ENCODE results near the gene SNAPIN. TPM values are rescaled to one million over a fixed set of nuclear protein-coding genes. Genes with fewer than 3 reads are reported as not detected.

The SNAPIN gene
- total RNA-seq, 1 experiment from 2014 or later = 29.0 TPM

- no peak for DNase-seq
Measured at GRCh38 chr1:153688276-153688675, 29.8 kb downstream of the SNAPIN start.

DNA sequence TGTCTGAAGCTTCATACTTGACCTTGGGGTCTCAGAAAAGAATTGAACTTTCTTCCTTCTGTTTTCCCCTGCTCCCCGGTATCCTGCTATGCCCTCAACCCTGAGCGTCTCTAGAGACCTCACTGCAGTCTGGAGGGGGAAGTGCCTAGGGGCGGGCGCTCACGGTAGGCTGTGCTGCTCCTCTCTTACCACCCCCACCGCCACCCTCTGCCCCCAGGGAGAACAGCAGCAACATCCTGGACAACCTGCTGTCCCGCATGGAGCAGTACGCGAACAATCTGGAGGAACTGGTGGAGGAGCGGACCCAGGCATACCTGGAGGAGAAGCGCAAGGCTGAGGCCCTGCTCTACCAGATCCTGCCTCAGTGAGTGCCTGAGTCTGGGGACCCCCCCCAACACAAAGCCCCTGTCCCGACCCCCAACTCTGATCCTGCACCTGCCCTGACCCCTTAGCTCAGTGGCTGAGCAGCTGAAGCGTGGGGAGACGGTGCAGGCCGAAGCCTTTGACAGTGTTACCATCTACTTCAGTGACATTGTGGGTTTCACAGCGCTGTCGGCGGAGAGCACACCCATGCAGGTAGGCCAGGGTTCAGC lies 30.3 kb downstream of the SNAPIN start:
- 0 out of 2 replicates have a peak, but pooled peaks cover 4% of the 10 kb centered on the region for H3K27me3 ChIP-seq
- no peaks in the 10 kb centered on the region for H3K36me3 ChIP-seq
- no peaks in the 10 kb centered on the region for H3K4me1 ChIP-seq
- no peak overlapping the region for H3K27ac ChIP-seq
- no peaks in the 10 kb centered on the region for H3K9me3 ChIP-seq (replicated peaks)
- H3K4me3 ChIP-seq = no peak overlapping the region
- DNase-seq = no peak

More at GRCh38 chr1:153688276-153688675, 29.8 kb downstream of the SNAPIN start:
- no peak overlapping the region for H3K27ac ChIP-seq
- no peaks in the 10 kb centered on the region for H3K4me1 ChIP-seq
- no peaks in the 10 kb centered on the region for H3K36me3 ChIP-seq
- H3K4me3 ChIP-seq = no peak overlapping the region
- 0 out of 2 replicates have a peak, but pooled peaks cover 4% of the 10 kb centered on the region for H3K27me3 ChIP-seq
- no peaks in the 10 kb centered on the region for H3K9me3 ChIP-seq (replicated peaks)

DNA sequence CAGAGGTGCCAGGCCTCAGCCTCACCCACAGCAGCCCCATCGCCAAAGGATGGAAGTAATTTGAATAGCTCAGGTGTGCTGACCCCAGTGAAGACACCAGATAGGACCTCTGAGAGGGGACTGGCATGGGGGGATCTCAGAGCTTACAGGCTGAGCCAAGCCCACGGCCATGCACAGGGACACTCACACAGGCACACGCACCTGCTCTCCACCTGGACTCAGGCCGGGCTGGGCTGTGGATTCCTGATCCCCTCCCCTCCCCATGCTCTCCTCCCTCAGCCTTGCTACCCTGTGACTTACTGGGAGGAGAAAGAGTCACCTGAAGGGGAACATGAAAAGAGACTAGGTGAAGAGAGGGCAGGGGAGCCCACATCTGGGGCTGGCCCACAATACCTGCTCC lies 35.0 kb downstream of the SNAPIN start:
- Histone ChIP-seq H3K4me1 (no peaks in the 10 kb centered on the region), H3K27ac (no peak overlapping the region)
- DNase-seq = no peak

GRCh38 chr1:153696741-153697140 lies 38.2 kb downstream of the SNAPIN start:
- Histone ChIP-seq H3K36me3 (no peaks in the 10 kb centered on the region), H3K27me3 (no peaks in the 10 kb centered on the region)

More for the DNA sequence above, 35.0 kb downstream of the SNAPIN start:
- 0 out of 2 replicates have a peak, but pooled peaks cover 4% of the 10 kb centered on the region for H3K27me3 ChIP-seq
- H3K9me3 ChIP-seq (replicated peaks) = no peaks in the 10 kb centered on the region
- no peak overlapping the region for H3K4me3 ChIP-seq
- H3K36me3 ChIP-seq = no peaks in the 10 kb centered on the region

GRCh38 chr1:153697191-153698019 lies 38.9 kb downstream of the SNAPIN start:
- Histone ChIP-seq H3K4me3 (no peak overlapping the region), H3K27me3 (no peaks in the 10 kb centered on the region), H3K4me1 (no peaks in the 10 kb centered on the region), H3K9me3 (replicated peaks) (no peaks in the 10 kb centered on the region), H3K36me3 (no peaks in the 10 kb centered on the region), H3K27ac (no peak overlapping the region)
- DNase-seq = no peak

More at GRCh38 chr1:153696741-153697140, 38.2 kb downstream of the SNAPIN start:
- Histone ChIP-seq H3K4me1 (no peaks in the 10 kb centered on the region), H3K27ac (no peak overlapping the region), H3K9me3 (replicated peaks) (no peaks in the 10 kb centered on the region), H3K4me3 (no peak overlapping the region)
- DNase-seq = no peak

DNA sequence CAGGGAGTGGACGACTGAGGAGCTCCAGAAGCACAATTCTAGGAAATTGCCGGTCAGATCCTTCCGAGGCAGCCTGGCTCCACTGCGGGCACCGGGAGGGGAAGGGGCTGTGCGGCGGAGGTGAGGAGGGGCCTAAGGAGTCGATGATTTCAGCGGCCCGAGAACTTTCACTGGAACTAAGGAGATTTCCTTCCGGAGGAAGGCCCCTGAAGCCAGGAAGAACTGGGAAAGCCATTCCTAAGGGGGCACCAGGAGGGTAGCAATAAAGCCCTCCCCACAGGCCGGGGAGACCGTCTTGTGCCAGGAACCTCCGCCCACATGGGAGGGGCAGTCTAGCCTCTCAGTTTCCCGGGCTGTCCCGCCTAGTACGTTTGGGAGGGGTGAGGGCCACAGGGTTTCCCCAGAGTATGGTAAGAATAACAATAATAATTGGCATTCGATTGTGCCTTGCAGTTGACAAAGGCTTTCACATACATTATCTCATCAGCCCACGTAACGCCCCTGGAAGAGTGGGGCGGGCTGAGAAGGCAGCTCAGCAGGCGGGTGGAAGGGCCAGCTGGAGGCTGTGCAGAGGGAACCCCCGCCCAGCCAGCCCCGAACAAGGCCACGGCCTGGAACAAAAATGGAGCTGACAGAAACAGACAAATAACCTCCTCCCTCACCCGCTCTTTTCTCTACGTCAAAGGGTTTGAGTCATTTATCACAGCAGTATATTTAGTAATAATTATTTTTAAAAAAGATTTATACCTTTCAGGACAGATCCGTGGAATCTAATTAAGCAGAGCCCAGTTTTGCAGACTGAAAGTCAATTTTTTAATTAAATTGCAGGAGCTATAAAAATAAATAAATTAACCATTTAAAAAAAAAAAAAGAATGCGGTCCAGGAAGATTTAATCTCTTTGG lies 39.8 kb downstream of the SNAPIN start:
- H3K27me3 ChIP-seq = no peaks in the 10 kb centered on the region
- DNase-seq = peak in 1 of 2 experiments; percentile 19
- H3K27ac ChIP-seq = no peak overlapping the region
- no peaks in the 10 kb centered on the region for H3K9me3 ChIP-seq (replicated peaks)
- no peaks in the 10 kb centered on the region for H3K36me3 ChIP-seq
- no peaks in the 10 kb centered on the region for H3K4me1 ChIP-seq
- no peak overlapping the region for H3K4me3 ChIP-seq

DNA sequence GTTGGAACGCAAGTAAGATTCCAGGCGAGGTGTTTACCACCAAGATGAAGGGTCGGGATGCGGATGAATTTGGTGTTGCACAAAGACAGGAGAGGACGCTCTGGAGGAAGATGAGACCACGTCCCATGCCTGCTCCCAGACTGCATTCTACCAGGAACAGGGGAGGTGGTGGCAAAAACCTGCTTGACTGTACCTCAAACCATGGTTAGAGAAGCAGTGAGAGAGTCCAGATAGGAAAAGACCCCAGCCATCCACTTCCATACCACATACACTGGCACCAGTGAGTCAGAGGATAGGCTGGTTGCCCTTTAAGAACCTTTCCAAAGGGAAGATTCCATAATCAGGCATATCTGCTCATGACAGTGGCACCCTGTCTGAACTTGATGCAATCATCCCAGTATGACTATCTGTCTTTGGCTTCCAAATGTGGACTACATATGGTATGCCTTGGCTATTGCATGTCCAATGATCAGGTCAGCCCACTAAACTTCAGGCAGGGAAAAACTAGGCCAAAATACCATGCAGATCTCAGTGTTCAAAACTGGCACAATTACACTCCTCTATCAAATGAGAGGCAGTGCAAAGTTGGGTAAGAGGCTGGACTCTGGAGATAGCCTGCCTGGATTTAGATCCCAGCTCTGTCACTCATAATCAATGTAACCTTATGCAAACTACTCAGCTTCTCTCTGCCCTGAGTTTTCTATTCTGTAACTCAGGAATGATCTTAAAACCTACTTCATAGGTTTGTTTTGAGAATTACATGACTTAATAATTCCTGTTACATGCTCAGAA lies 40.6 kb downstream of the SNAPIN start:
- Histone ChIP-seq H3K36me3 (no peaks in the 10 kb centered on the region), H3K4me1 (no peaks in the 10 kb centered on the region), H3K9me3 (replicated peaks) (no peaks in the 10 kb centered on the region), H3K4me3 (no peak overlapping the region), H3K27me3 (no peaks in the 10 kb centered on the region), H3K27ac (no peak overlapping the region)
- DNase-seq = no peak

- Histone ChIP-seq H3K4me1 (no peaks in the 10 kb centered on the region), H3K27me3 (no peaks in the 10 kb centered on the region), H3K9me3 (replicated peaks) (no peaks in the 10 kb centered on the region), H3K36me3 (no peaks in the 10 kb centered on the region), H3K27ac (no peak overlapping the region), H3K4me3 (no peak overlapping the region)
- DNase-seq = no peak
Measured at GRCh38 chr1:153699768-153700167, 41.3 kb downstream of the SNAPIN start.

GRCh38 chr1:153705484-153705883 lies 47.0 kb downstream of the SNAPIN start:
- Histone ChIP-seq H3K27ac (no peak overlapping the region), H3K4me3 (no peak overlapping the region), H3K27me3 (no peaks in the 10 kb centered on the region), H3K36me3 (no peaks in the 10 kb centered on the region), H3K4me1 (no peaks in the 10 kb centered on the region), H3K9me3 (replicated peaks) (no peaks in the 10 kb centered on the region)
- DNase-seq = no peak

- H3K4me1 ChIP-seq = no peaks in the 10 kb centered on the region
- H3K4me3 ChIP-seq = no peak overlapping the region
- no peaks in the 10 kb centered on the region for H3K9me3 ChIP-seq (replicated peaks)
- peaks cover 4% of the 10 kb centered on the region; the same call in 1 of the 2 replicates for H3K27me3 ChIP-seq
- H3K36me3 ChIP-seq = no peaks in the 10 kb centered on the region
- DNase-seq = no peak
- H3K27ac ChIP-seq = no peak overlapping the region
Measured at GRCh38 chr1:153711026-153711425, 52.5 kb downstream of the SNAPIN start.

Other genes starting within 250 kb of the SNAPIN start
- gene S100A7A, start 242.2 kb upstream of the SNAPIN start, total RNA-seq (2014; rRNA removed; shearing (Covaris generic)) = not detected in 2 replicates
- gene S100A7, start 198.1 kb upstream of the SNAPIN start, total RNA-seq (2014; rRNA removed; shearing (Covaris generic)) = not detected in 2 replicates
- gene S100A6, start 122.7 kb upstream of the SNAPIN start, total RNA-seq (2014; rRNA removed; shearing (Covaris generic)) = 38.8 and 48.3 TPM in 2 replicates
- not detected in 2 replicates for gene S100A5, start 117.8 kb upstream of the SNAPIN start, total RNA-seq (2014; rRNA removed; shearing (Covaris generic))
- 1.0 and 2.1 TPM in 2 replicates for gene S100A4, start 112.9 kb upstream of the SNAPIN start, total RNA-seq (2014; rRNA removed; shearing (Covaris generic))
- gene S100A3, start 109.4 kb upstream of the SNAPIN start, total RNA-seq (2014; rRNA removed; shearing (Covaris generic)) = 0.38 and 1.0 TPM in 2 replicates
- gene S100A2, start 92.9 kb upstream of the SNAPIN start, total RNA-seq (2014; rRNA removed; shearing (Covaris generic)) = 3.2 and 5.5 TPM in 2 replicates
- 46.6 and 50.7 TPM in 2 replicates for gene S100A16, start 45.6 kb upstream of the SNAPIN start, total RNA-seq (2014; rRNA removed; shearing (Covaris generic))
- gene S100A14, start 42.4 kb upstream of the SNAPIN start, total RNA-seq (2014; rRNA removed; shearing (Covaris generic)) = not detected in 2 replicates
- gene S100A13, start 31.2 kb upstream of the SNAPIN start, total RNA-seq (2014; rRNA removed; shearing (Covaris generic)) = 100 and 113 TPM in 2 replicates
- gene S100A1, start 30.3 kb upstream of the SNAPIN start, total RNA-seq (2014; rRNA removed; shearing (Covaris generic)) = 3.6 and 4.4 TPM in 2 replicates
- 60.2 and 68.2 TPM in 2 replicates for gene CHTOP, start 24.6 kb upstream of the SNAPIN start, total RNA-seq (2014; rRNA removed; shearing (Covaris generic))
- 366 and 380 TPM in 2 replicates for gene ILF2, start 12.3 kb downstream of the SNAPIN start, total RNA-seq (2014; rRNA removed; shearing (Covaris generic))
- gene NPR1, start 20.0 kb downstream of the SNAPIN start, total RNA-seq (2014; rRNA removed; shearing (Covaris generic)) = 0.06 TPM in 1 of 2 replicates, not detected in the other
- gene INTS3, start 69.3 kb downstream of the SNAPIN start, total RNA-seq (2014; rRNA removed; shearing (Covaris generic)) = 25.9 and 28.5 TPM in 2 replicates
- gene SLC27A3, start 116.7 kb downstream of the SNAPIN start, total RNA-seq (2014; rRNA removed; shearing (Covaris generic)) = 1.6 and 2.1 TPM in 2 replicates